Cerebellar cortex (tissue), 1 donor: Measurements from ENCODE around the gene LAMP2.
A peak's percentile ranks its signal among the peaks of the same experiment; 100 is the strongest.
"Not testable (repeated sequence)": the region's sequence is repeated elsewhere in the genome, so short reads cannot be mapped to it uniquely, and the experiment has no call there.

Source experiments
- DNase-seq: peaks from one replicate; pipeline ENCODE4 v3.0.0-alpha.2; 2015; ENCODE audit warnings: low spot score

The LAMP2 gene

GRCh38 chrX:120468825-120469525 lies at the start of gene LAMP2:
TSS of gene LAMP2 (minus strand) at chrX:120469296. CDS start at chrX:120469169, 127 bp downstream.
- DNase-seq = peak; percentile 90

- no peak for DNase-seq
Measured at GRCh38 chrX:120517936-120518335, 48.8 kb upstream of the LAMP2 start.

- DNase-seq = peak; percentile 12
Measured at GRCh38 chrX:120514236-120514635, 45.1 kb upstream of the LAMP2 start.

- DNase-seq = no peak
Measured at GRCh38 chrX:120512627-120513026, 43.5 kb upstream of the LAMP2 start.

GRCh38 chrX:120512222-120512621 lies 43.1 kb upstream of the LAMP2 start:
- no peak for DNase-seq

GRCh38 chrX:120504569-120504968 lies 35.5 kb upstream of the LAMP2 start:
- no peak for DNase-seq

GRCh38 chrX:120499301-120500072 lies 30.4 kb upstream of the LAMP2 start:
- DNase-seq = no peak

- DNase-seq = not testable (repeated sequence)
Measured at GRCh38 chrX:120490119-120490518, 21.0 kb upstream of the LAMP2 start.

GRCh38 chrX:120486786-120487185 lies 17.7 kb upstream of the LAMP2 start:
- no peak for DNase-seq

- DNase-seq = peak; percentile 89
Measured at GRCh38 chrX:120485638-120486520, 16.8 kb upstream of the LAMP2 start.

GRCh38 chrX:120485315-120485637 lies 16.2 kb upstream of the LAMP2 start:
- no peak for DNase-seq

- DNase-seq = no peak
Measured at GRCh38 chrX:120477453-120477852, 8.4 kb upstream of the LAMP2 start.

GRCh38 chrX:120476714-120477113 lies 7.6 kb upstream of the LAMP2 start:
- no peak for DNase-seq

- DNase-seq = not testable (repeated sequence)
Measured at GRCh38 chrX:120475447-120475846, 6.4 kb upstream of the LAMP2 start.

- DNase-seq = no peak
Measured at GRCh38 chrX:120474085-120474484, 5.0 kb upstream of the LAMP2 start.

GRCh38 chrX:120469657-120470056 lies 561 bp upstream of the LAMP2 start:
- not testable (repeated sequence) for DNase-seq

GRCh38 chrX:120468479-120468824 lies 644 bp downstream of the LAMP2 start:
- no peak for DNase-seq

GRCh38 chrX:120468071-120468470 lies 1.0 kb downstream of the LAMP2 start:
- no peak for DNase-seq

- no peak for DNase-seq
Measured at GRCh38 chrX:120464411-120464810, 4.7 kb downstream of the LAMP2 start.

- DNase-seq = no peak
Measured at GRCh38 chrX:120463241-120463640, 5.9 kb downstream of the LAMP2 start.

- DNase-seq = no peak
Measured at GRCh38 chrX:120462370-120462769, 6.7 kb downstream of the LAMP2 start.

GRCh38 chrX:120459309-120459708 lies 9.8 kb downstream of the LAMP2 start:
- no peak for DNase-seq

GRCh38 chrX:120457766-120458180 lies 11.3 kb downstream of the LAMP2 start:
- no peak for DNase-seq
